IPS-18a (cell line): Measurements from ENCODE around the gene CDK11A.
A peak's percentile ranks its signal among the peaks of the same experiment; 100 is the strongest.
"Not testable (repeated sequence)": the region's sequence is repeated elsewhere in the genome, so short reads cannot be mapped to it uniquely, and the experiment has no call there.

Experiments used
- H3K27ac ChIP-seq: one replicate; pipeline ENCODE4 v1.5.1; 2013; ENCODE audit warnings: low read length
- H3K27me3 ChIP-seq: one replicate; pipeline ENCODE4 v1.6.1; 2013; ENCODE audit warnings: mild to moderate bottlenecking, low read length; ENCODE audit not compliant: control insufficient read depth, insufficient read depth
- H3K36me3 ChIP-seq: one replicate; pipeline ENCODE4 v1.6.1; 2013; ENCODE audit warnings: low read depth, low read length; ENCODE audit not compliant: control insufficient read depth
- H3K4me1 ChIP-seq: one replicate; pipeline ENCODE4 v1.6.1; 2013; ENCODE audit warnings: low read depth, low read length; ENCODE audit not compliant: control insufficient read depth
- H3K4me3 ChIP-seq: one replicate; pipeline ENCODE4 v1.5.1; 2013; ENCODE audit warnings: low read length
- H3K9ac ChIP-seq: one replicate; pipeline ENCODE4 v1.6.1; 2013; ENCODE audit warnings: mild to moderate bottlenecking, low read length, moderate library complexity
- H3K9me3 ChIP-seq: one replicate; pipeline ENCODE4 v1.6.1; 2013; ENCODE audit warnings: low read depth, low read length; ENCODE audit not compliant: control insufficient read depth

CDK11A gene

GRCh38 chr1:1705623-1706022, 18.5 kb downstream of the CDK11A start:
- H3K4me1 ChIP-seq, H3K27ac ChIP-seq, H3K9me3 ChIP-seq, H3K4me3 ChIP-seq, H3K27me3 ChIP-seq, H3K9ac ChIP-seq, H3K36me3 ChIP-seq: not testable (repeated sequence)

GRCh38 chr1:1704284-1704957, 19.7 kb downstream of the CDK11A start:
- H3K9me3 ChIP-seq, H3K9ac ChIP-seq, H3K27ac ChIP-seq, H3K27me3 ChIP-seq, H3K4me1 ChIP-seq, H3K4me3 ChIP-seq, H3K36me3 ChIP-seq: not testable (repeated sequence)

- no peak overlapping the region for H3K9ac ChIP-seq
- no peak overlapping the region for H3K27ac ChIP-seq
- H3K36me3 ChIP-seq = no peaks in the 10 kb centered on the region
- H3K4me3 ChIP-seq = no peak overlapping the region
- no peaks in the 10 kb centered on the region for H3K4me1 ChIP-seq
- no peaks in the 10 kb centered on the region for H3K27me3 ChIP-seq
- no peaks in the 10 kb centered on the region for H3K9me3 ChIP-seq
Observed at GRCh38 chr1:1703796-1704195, 20.4 kb downstream of the CDK11A start.

DNA sequence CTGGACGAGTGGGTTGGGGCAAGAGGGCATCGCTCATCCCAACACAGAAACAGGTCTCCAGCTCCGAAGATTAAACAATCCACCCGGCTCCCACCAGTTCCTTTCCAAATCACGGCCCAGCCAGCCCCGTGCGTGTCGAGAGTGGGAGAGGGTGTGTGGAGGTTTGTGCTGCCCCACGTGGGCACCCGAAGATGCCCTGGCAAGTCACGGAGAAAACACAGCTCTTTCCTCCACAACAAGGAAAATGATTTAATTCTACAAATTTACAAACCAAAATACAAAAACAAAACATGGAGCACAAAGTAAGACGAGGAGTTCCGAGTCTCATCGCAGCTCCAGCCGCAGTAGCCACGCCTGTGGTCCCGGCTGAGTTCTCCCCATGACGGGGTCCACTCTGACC, 21.7 kb downstream of the CDK11A start:
- H3K4me3 ChIP-seq, H3K27ac ChIP-seq, H3K9me3 ChIP-seq, H3K36me3 ChIP-seq, H3K27me3 ChIP-seq, H3K9ac ChIP-seq, H3K4me1 ChIP-seq: not testable (repeated sequence)

DNA sequence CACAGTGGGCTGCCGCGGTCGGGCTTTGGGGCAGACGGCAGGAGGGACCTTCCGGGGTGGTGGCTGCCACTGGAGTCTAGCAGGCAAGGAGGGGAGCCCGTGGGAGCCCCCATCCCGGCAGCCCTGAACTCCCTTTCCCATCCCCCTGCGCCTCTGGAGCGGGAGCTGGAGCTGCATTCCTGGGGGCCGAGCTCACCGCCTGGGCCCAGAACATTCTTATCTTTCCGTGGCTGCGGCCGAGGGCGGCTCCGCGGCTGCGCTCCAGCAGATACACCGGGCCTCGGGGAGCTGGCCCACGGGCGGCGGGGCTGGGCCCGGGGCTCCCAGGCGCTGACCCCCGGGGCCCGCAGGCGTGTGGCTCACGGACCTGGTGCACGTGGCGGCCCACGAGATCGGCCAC, 23.6 kb downstream of the CDK11A start:
- not testable (repeated sequence) for H3K9me3 ChIP-seq, H3K4me1 ChIP-seq, H3K9ac ChIP-seq, H3K4me3 ChIP-seq, H3K36me3 ChIP-seq, H3K27me3 ChIP-seq, H3K27ac ChIP-seq

DNA sequence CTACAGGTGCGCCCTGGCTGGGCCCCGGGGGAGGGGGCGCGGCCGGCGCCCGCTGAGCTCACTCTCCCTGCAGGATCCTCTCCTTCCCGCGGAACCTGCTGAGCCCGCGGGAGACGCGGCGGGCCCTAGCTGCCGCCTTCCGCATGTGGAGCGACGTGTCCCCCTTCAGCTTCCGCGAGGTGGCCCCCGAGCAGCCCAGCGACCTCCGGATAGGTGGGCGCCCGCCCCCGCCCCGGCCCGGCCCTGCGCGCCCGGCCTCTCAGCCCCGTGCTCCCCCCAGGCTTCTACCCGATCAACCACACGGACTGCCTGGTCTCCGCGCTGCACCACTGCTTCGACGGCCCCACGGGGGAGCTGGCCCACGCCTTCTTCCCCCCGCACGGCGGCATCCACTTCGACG, 24.1 kb downstream of the CDK11A start:
- H3K9me3 ChIP-seq, H3K27ac ChIP-seq, H3K36me3 ChIP-seq, H3K27me3 ChIP-seq, H3K4me1 ChIP-seq, H3K4me3 ChIP-seq, H3K9ac ChIP-seq: not testable (repeated sequence)

- not testable (repeated sequence) for H3K27ac ChIP-seq, H3K36me3 ChIP-seq, H3K9me3 ChIP-seq, H3K9ac ChIP-seq, H3K27me3 ChIP-seq, H3K4me3 ChIP-seq, H3K4me1 ChIP-seq
Observed at GRCh38 chr1:1699061-1699460, 25.1 kb downstream of the CDK11A start.

- H3K9ac ChIP-seq, H3K36me3 ChIP-seq, H3K4me1 ChIP-seq, H3K4me3 ChIP-seq, H3K9me3 ChIP-seq, H3K27ac ChIP-seq, H3K27me3 ChIP-seq: not testable (repeated sequence)
Observed at GRCh38 chr1:1697358-1698183, 26.6 kb downstream of the CDK11A start.

GRCh38 chr1:1696431-1697357, 27.5 kb downstream of the CDK11A start:
- not testable (repeated sequence) for H3K4me1 ChIP-seq

GRCh38 chr1:1692714-1693647, 31.2 kb downstream of the CDK11A start, which contains the start of gene SLC35E2B:
Gene SLC35E2B (minus strand): TSS chr1:1692795. CDS start chr1:1676699, 16,096 bp downstream.
- not testable (repeated sequence) for H3K36me3 ChIP-seq, H3K9me3 ChIP-seq, H3K27me3 ChIP-seq, H3K4me1 ChIP-seq
- H3K27ac ChIP-seq = peak within 1 kb of the TSS; percentile 62
- H3K9ac ChIP-seq = peak within 1 kb of the TSS; percentile 74
- peak within 1 kb of the TSS; percentile 52 for H3K4me3 ChIP-seq

More at GRCh38 chr1:1696431-1697357, 27.5 kb downstream of the CDK11A start:
- not testable (repeated sequence) for H3K27ac ChIP-seq, H3K9ac ChIP-seq, H3K36me3 ChIP-seq, H3K9me3 ChIP-seq, H3K4me3 ChIP-seq, H3K27me3 ChIP-seq

DNA sequence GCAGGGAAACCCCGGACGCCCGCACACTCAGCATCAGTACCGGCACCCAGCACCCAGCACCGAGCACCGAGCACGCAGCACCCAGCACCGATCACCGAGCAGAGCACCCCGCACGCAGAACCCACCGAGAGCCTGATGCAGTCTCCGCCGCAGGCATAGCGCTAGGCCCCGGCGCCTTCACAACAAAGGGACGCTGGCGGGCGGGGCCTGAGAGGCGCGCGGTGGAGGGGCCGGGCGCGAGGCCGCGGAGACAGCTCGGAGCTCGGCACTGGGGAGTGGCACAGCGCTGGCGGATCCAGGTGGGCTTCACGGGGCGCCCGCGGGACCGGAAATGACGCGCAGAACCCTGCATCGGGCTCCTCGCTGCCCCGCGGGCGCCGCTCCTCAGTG, 31.8 kb downstream of the CDK11A start:
- peak overlapping the region; percentile 52 for H3K4me3 ChIP-seq
- not testable (repeated sequence) for H3K27me3 ChIP-seq, H3K9me3 ChIP-seq, H3K36me3 ChIP-seq, H3K27ac ChIP-seq, H3K4me1 ChIP-seq
- H3K9ac ChIP-seq = peak overlapping the region; percentile 74
